ENCODE results near the gene NUP62CL.

DNA sequence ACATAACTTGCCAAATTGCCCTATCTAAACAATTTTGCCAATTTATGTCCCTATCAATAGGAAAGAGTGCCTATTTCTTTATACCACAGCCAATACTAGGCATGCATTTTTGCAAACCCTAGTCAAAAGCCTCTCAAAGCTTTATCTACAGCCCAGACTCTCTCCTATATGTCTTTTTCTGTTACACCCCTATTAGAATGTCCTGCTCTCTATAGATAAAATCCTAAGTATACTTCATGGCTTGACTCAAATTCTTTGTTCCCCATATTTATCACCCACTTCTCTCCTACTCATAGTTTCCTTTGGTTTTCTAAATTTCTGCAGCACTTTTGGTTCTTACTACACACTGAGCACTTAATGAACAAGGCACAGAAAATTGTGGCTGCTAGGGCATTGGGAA, 38.0 kb downstream of the NUP62CL start:
- TF ChIP-seq CTCF (conservative IDR thresholded peaks at IDR 0.05; ENCODE audit: low read depth, low read length) (no peak), EZH2 (IDR thresholded peaks at IDR 0.05; ENCODE audit: low read length, unreplicated experiment) (no peak), EZH2phosphoT487 (IDR thresholded peaks at IDR 0.05; ENCODE audit: borderline replicate concordance, low read length) (no peak)

All from PC-3 (cell line).